Prostate gland (tissue), 2 donors: ENCODE data around the gene NOC2L. TPM values are rescaled to one million over a fixed set of nuclear protein-coding genes. Genes with fewer than 3 reads are reported as not detected.
"Not testable (repeated sequence)": the region's sequence is repeated elsewhere in the genome, so short reads cannot be mapped to it uniquely, and the experiment has no call there.

Source experiments
- DNase-seq: peaks from one replicate; pipeline ENCODE4 v3.0.0-alpha.2; 2019; ENCODE audit warnings: low spot score
- H3K27ac ChIP-seq, 2 donors: fragments of 200-600 bp; sonication (generic); 2 replicates each; pipeline ENCODE4 v1.5.1; 2017 to 2019
- H3K27me3 ChIP-seq: fragments of 200-600 bp; sonication (generic); replicated peaks from 2 replicates; pipeline ENCODE4 v1.5.1; 2019; ENCODE audit not compliant: insufficient read depth
- H3K36me3 ChIP-seq, 2 donors: fragments of 200-600 bp; sonication (generic); 1 replicate in 1 of 2; 2 replicates in 1 of 2; pipeline versions ENCODE4 v1.5.1 to v1.8.1; 2017 to 2019
- H3K4me1 ChIP-seq: fragments of 200-600 bp; sonication (generic); replicated peaks from 2 replicates; pipeline ENCODE4 v1.5.1; 2019
- H3K4me3 ChIP-seq, 2 donors: fragments of 200-600 bp; sonication (generic); 2 replicates each; pipeline ENCODE4 v1.5.1; 2017 to 2019
- H3K9me3 ChIP-seq: fragments of 200-600 bp; sonication (generic); 2 replicates; pipeline ENCODE4 v1.5.1; 2017
- CTCF ChIP-seq, 4 experiments: fragments of 200-600 bp in 2 of 4; fragments of 450-650 bp in 2 of 4; sonication (generic) in 2 of 4; IDR thresholded peaks; 1 replicate in 3 of 4; 2 replicates in 1 of 4; pipeline ENCODE4 v1.5.1; 2016 to 2019; ENCODE audit warnings: antibody characterized with exemption in 4 of 4, mild to moderate bottlenecking in 2 of 4, moderate library complexity in 2 of 4
- POLR2A ChIP-seq: fragments of 450-650 bp; IDR thresholded peaks from one replicate; pipeline ENCODE4 v1.6.1; 2016; ENCODE audit warnings: antibody characterized with exemption, mild to moderate bottlenecking
- POLR2AphosphoS5 ChIP-seq: sonication (generic); formaldehyde crosslinking; IDR thresholded peaks from one replicate; pipeline ENCODE4 v1.6.1; 2017; ENCODE audit warnings: antibody characterized with exemption
- WGBS: methylation state at CpG from one replicate; pipeline ENCODE4 v1.1.5; 2018; 5-methylcytosine and 5-hydroxymethylcytosine counted together
- intact Hi-C: fragments of 100-400 bp; cut with DNase I; formaldehyde crosslinking; loops from one replicate; pipeline ENCODE4 v1.14.2; 2022
- total RNA-seq, 2 donors: library from RNA; depleted of rRNA; stranded (reverse); fragments of >200 nt; gene quantifications; one replicate each; pipeline ENCODE4 v1.1.0, GENCODE V29; 2016

NOC2L gene
- total RNA-seq, 2 donors from 2014 or later, result 43.2 to 65.5 TPM

- Histone ChIP-seq H3K4me1 (peaks cover 2% of the 10 kb centered on the region), H3K9me3 (no peaks in the 10 kb centered on the region), H3K27ac (no peak overlapping the region), H3K4me3 (no peak overlapping the region), H3K27me3 (peaks cover 1% of the 10 kb centered on the region), H3K36me3 (no peaks in the 10 kb centered on the region)
- intact Hi-C loops, result no loop called here
- 79% methylated on average over 40 of the region's 44 CpGs for WGBS
- no peak for DNase-seq
- TF ChIP-seq POLR2AphosphoS5, result no peak
- TF ChIP-seq CTCF (IDR thresholded peaks at IDR 0.05), result no peak
- TF ChIP-seq POLR2A, result no peak
Observed at GRCh38 chr1:978069-978834, 19.2 kb upstream of the NOC2L start.

GRCh38 chr1:976791-977190 is 17.7 kb upstream of the NOC2L start:
- not testable (repeated sequence) for H3K4me1 ChIP-seq, H3K36me3 ChIP-seq, H3K9me3 ChIP-seq, H3K27me3 ChIP-seq, H3K4me3 ChIP-seq
- H3K27ac ChIP-seq, result peak overlapping the region in 1 of 2 donors; percentile 82
- intact Hi-C loops, result loop anchor here (2.0 kb wide), 1 partner anchor 72 kb away; no protein-coding TSS in a partner anchor
- no CpG with 5 or more reads among the region's 39 CpGs for WGBS
- DNase-seq, result peak; percentile 72

- no peaks in the 10 kb centered on the region for H3K27me3 ChIP-seq
- H3K9me3 ChIP-seq, result no peaks in the 10 kb centered on the region
- intact Hi-C loops, result loop anchor here (2.0 kb wide), 1 partner anchor 71 kb away; no protein-coding TSS in a partner anchor
- H3K27ac ChIP-seq, result peak overlapping the region; percentile 82 to 85
- TF ChIP-seq POLR2A (peak; percentile 19), POLR2AphosphoS5 (peak; percentile 55), CTCF (IDR thresholded peaks at IDR 0.05) (peak; percentile 43 to 95 (median 75))
- H3K36me3 ChIP-seq, result no peaks in the 10 kb centered on the region
- WGBS, result 4% methylated on average over 40 of the region's 40 CpGs
- H3K4me1 ChIP-seq, result peaks cover 2% of the 10 kb centered on the region
- peak overlapping the region; percentile 36 to 40 for H3K4me3 ChIP-seq
- peak; percentile 79 for DNase-seq
Observed at GRCh38 chr1:975896-976683, 17.0 kb upstream of the NOC2L start.

- DNase-seq, result no peak
- peak overlapping the region; percentile 82 to 85 for H3K27ac ChIP-seq
- no peak overlapping the region for H3K4me3 ChIP-seq
- no peaks in the 10 kb centered on the region for H3K27me3 ChIP-seq
- peaks cover 2% of the 10 kb centered on the region for H3K4me1 ChIP-seq
- no peaks in the 10 kb centered on the region for H3K36me3 ChIP-seq
- TF ChIP-seq POLR2A (no peak), POLR2AphosphoS5 (no peak), CTCF (IDR thresholded peaks at IDR 0.05) (no peak)
- intact Hi-C loops, result no loop called here
- H3K9me3 ChIP-seq, result no peaks in the 10 kb centered on the region
- WGBS, result 58% methylated on average over 9 of the region's 9 CpGs
Observed at GRCh38 chr1:975365-975764, 16.3 kb upstream of the NOC2L start.

- no peak for DNase-seq
- Histone ChIP-seq H3K27ac (no peak overlapping the region), H3K4me3 (no peak overlapping the region), H3K4me1 (peaks cover 2% of the 10 kb centered on the region), H3K27me3 (no peaks in the 10 kb centered on the region), H3K36me3 (no peaks in the 10 kb centered on the region), H3K9me3 (no peaks in the 10 kb centered on the region)
- TF ChIP-seq POLR2A, result no peak
- TF ChIP-seq CTCF (IDR thresholded peaks at IDR 0.05), result no peak
- TF ChIP-seq POLR2AphosphoS5, result no peak
- WGBS, result 81% methylated on average over 17 of the region's 17 CpGs
- intact Hi-C loops, result no loop called here
Observed at GRCh38 chr1:974687-975328, 15.8 kb upstream of the NOC2L start.
